ENCODE results near the gene DPP6.
"Not testable (repeated sequence)": the region's sequence is repeated elsewhere in the genome, so short reads cannot be mapped to it uniquely, and the experiment has no call there.

Gene DPP6

DNA sequence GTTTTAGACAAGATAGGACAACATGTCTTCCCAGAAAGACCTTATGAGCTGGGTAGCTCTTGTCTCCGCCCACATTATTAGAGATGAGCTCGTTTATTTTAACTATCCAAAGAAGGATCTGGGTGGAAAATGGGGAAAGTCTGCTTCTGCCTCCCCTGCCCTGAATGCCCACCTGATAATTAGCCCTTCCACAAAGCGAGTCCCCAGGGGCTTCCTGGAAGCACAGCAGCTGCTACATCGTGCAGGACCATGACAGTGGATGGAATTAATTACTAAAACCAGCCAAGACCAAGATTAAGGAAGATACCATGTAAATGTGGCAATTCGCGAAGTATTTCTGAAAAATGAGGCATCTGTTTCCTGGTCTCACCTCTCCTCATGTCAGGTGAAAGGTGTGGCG is 576.4 kb downstream of the DPP6 start:
- DNase-seq, result no peak

DNA sequence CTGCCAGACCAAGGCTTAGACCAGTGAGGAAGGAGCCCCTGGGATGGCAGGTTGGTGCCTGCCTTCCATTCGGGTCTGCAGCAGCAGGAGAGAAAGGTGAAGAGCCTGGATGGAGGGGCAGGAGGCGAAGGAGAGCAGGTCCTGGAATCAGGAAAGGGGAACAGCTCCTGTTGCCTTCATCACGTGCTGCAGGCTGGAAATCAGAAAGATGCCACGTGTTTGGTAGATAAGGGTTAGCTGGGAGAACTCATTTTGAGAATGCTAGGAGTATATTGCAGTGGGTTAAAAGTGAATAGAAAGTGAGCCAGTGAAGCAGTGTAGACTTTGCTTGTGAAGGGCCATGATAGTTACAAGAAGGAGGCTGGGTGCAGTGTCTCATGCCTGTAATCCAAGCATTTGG is 579.0 kb downstream of the DPP6 start:
- DNase-seq, result no peak

DNA sequence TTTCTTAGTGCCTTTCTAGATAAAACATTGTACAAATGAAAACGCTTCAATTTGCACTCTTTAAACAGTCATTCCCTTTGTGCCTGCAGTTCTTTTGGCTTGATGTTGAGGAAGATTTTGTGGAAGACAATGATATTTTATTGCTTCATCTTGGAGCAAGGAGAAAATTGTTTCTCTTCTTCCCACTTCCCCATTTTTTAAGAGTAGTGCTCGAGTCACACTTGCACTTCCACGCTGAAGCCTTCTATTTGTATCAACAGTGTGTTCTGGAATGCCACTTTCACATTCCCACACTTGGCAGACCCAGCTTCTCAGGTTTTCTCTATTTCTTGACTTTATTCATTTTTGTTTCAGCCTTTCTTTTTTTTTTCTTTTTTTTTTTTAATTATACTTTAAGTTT is 581.4 kb downstream of the DPP6 start:
- DNase-seq, result no peak

DNA sequence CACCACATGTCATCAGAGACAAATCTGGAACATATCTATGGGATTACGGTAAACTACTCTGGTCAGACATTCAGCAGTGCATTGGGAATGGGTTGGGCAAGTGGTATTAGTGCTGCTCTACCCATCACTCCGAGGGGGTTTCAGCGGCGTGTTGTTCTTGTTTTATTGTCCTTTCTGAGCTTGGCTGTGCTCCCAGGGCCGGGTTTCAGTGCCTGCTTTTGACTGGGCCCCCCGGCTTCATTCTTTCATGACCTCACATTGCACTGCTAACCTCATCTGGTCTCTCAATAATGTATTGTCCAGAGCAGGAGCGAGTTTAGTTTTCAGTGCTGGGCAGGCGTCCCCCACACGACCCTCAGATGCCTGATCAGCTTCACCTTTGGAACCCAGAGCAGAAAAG is 586.1 kb downstream of the DPP6 start:
- DNase-seq, result no peak

DNA sequence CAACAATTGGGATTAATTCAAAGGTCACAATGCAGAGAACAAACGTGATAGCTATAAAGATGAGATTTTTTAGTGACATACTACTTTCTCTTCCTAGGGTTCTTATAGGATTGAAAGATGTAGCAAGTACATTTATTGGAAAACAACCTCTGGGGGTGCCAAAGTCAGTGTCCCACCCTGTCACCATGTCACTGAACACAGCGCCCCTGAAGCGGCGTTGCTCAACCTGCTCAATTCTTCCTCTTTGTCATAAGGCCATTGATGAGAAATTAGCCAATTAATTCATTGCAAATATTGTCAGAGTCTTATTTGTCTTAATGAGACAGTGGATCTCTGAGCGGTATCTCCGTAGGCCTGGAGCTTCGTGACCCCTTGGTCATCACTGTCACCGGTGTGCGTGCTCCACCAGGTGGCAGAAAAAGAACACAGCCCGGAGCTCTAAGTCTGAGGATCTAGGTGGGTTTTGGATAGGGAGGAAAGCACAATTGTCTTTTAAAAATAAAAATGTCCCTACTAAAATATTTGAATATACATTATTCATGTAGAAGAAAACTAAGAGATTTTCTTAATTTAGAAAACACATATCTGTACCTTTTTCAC is 588.2 kb downstream of the DPP6 start:
- no peak for DNase-seq

DNA sequence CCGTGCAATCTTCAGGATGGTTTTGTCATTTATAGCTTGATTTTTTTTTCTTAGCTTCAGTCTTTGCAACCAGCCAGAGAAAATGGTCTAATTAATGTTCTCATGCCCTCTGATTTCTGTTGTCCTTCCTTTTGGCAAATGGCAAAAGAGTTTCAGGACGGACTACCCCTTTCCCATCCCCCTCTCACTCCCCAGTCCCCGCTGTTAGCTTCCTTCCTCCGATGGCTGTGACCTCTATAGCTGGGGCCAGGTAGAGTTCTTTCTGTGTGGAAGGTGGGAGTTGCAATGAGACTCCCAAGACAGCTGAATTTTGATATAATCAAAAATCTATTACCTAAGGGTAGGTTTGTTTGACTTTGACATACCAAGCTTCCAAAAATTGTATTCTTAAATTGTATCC is 588.7 kb downstream of the DPP6 start:
- DNase-seq, result no peak

DNA sequence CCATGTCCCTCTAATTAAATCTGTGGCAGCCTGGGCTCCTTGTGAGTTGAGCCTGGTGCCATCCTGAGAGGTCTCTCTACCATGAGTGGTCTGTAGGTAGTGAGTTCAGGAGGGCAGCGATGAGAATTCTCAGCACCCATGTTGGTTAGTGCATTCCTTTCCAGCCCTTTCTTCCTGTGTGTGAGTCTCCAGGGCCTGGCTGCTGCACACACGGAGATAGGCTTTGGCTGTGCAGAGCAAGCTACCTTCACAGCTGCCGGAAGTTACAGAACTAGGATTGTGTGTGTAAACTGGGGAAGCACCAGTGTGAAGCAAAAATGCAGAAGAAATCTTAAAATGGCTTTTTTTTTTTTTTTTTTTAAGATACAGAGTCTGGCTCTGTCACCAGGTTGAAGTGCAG is 592.2 kb downstream of the DPP6 start:
- no peak for DNase-seq

DNA sequence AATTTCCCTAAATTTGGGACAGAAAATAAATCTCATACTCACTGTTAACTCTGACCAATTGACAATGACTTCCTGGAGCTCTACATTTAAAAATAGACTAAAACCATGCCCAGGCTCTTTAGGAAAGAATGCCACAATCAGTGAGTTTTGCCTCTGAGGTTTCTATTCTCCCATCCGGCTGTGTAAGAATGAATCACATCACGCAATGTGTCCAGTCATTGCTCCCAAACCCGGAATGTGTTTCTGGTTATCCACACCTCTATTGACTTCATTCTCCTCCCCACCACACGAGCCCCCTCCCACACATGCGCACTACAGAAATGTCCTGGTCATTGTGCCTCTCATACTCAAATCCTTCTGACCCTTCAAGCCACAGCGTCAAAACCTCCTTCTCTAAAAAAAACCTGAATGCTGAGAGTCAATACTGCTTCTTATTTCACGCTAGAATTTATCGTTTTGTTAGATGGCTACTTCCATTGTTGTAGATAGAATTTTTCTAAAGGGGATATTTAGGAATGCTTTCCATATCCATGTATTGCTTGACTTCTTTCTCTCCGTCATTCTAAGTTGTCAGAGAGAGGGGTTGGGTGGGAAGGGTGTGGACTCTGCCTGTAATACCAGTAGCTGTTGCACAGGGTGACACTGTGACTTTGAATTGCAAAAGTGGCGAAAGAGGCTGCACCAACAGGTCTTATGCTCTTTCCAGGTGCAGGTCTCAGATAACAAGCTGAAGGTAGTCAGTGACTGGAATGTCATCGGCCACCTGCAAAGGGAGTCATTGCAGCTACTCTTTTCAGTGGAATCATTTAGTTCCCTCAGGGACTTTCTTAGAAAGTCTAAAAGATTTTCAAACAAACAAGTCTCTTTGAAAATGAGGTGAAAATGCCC is 594.2 kb downstream of the DPP6 start:
- no peak for DNase-seq

DNA sequence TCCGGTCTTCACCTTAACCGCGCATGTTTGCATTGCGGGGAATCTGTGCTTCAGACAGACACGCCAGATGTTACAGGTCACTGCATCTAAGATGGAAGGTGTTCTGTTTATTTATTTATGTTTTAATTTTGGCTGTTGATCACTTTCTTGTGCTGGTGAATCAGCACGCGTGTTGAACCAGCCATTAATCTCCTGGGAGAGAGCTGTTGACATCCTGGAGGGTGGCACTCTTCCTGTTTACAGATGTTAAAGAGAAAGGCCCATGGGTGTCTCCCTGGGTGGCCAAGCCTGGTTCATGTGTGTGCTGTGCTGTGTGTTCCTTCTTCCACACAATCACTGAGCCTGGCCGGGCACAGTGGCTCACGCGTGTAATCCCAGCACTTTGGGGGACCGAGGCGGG is 595.4 kb downstream of the DPP6 start:
- no peak for DNase-seq

DNA sequence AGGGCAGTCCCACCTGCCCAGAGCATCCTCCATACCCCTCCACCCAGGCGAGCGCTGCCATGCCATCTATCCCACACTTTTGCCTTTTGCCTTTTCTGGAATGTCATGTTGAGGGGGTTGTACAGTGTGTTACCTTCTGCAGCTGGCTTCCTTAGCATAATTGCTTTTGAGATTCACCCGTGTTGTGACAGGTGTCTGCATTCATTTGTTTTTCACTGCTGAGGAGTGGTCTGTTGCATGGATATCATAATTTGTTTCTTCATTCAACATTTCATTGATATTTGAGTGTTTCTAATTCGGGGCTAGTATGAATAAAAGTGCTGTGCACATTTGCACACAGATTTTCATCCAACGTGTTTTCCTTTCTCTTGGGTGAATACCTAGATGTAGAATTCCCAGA is 596.8 kb downstream of the DPP6 start:
- DNase-seq, result no peak

DNA sequence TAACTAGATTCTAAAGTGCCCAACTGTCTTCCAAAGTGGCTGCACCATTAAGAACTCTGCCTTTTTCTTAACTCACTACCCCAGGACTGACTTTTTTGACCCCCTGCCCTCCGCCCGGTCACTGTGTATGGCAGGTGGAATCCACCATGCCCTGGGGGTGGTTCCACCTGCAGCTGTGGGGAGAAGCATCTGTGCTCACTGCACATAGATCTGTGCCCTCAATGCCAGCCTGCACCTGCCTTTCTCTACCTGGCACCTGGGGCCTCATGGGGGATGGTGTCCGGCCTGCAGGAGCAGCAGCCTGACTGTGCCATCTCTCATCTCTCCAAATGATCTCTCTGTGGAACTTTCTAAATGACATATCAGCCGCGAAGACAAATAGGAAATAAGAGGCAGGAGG is 597.2 kb downstream of the DPP6 start:
- DNase-seq, result no peak

DNA sequence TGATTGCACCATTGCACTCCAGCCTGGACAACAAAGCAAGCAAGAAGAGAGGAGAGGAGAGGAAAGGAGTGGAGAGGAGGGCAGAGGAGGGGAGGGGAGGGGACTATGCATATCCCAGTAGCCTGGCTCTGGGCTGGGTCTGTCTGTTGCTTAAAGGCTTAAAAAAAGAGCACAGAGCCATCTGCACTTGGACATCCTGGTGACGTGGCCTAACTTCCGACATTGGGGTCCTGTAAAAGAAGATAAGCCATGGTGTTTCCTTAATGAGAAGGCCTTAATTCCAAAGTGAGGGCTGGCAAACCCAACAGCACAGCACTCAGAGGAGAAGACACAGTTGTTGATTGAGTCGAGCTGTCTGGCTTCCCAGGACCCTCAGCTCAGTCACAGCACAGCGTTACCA is 598.1 kb downstream of the DPP6 start:
- no peak for DNase-seq

DNA sequence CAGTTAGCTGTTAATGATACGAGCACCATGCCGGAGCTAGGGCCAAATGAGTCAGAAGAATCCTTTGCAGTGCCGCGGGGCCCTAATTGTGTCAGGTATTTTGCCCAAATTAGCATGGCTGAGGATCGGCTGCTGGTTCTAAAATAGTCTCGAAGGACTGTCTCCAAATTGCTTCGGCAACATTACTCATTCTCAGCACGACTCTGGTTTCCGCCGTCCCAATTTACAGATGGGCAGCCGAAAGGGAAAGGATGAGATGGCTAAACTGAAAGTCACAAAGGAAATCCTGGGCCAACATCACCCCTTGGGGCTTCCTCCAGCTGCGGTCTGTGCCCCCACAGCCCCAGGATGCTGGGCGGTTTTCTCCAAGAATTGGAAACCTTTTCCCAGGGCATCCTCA is 599.3 kb downstream of the DPP6 start:
- no peak for DNase-seq

DNA sequence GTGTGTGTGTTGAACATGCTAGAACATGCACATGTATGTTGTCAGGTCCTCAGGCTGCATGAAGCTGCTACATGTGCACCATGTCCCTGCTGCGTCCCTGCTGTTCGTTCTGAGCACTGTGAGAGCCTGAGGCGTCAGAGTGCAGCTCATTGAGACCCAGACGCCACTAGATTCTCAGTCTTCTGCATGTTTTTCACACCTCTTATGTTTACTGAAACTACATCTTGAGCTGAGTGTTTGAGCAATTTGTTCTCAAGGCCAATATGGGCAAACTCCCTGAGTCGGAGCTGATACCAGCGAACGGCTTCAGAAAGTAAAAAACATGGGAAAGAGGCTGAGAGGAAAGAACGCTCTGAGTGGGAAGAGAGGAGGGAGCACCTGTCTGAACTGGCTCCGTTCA is 600.4 kb downstream of the DPP6 start:
- no peak for DNase-seq

DNA sequence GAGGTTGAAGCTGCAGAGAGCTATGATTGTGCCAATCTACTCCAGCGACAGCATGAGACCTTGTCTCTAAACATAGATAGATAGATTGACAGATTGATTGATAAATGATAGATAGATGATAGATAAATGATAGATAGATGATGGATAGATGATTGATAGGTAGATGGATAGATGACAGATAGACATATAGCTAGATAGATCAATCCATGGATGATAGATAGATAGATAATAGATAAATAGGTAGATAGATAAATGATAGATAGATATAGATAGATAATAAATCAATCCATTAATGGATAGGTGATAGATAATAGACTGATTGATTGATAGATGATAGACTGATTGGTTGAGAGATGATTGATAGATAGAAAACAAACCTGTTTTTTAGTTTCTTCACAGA is 601.1 kb downstream of the DPP6 start:
- no peak for DNase-seq

DNA sequence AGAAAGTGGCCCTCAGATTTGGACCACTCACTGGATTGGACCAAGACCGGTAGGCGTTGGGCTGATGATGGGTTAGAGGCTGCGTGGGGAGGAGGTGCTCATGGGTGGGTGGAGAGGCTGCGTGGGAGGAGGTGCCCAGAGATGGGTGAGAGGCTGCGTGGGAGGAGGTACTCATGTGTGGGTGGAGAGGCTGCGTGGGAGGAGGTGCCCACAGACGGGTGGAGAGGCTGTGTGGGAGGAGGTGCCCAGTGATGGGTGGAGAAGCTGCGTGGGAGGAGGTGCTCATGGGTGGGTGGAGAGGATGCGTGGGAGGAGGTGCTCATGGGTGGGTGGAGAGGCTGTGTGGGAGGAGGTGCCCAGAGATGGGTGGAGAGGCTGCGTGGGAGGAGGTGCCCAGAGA is 604.4 kb downstream of the DPP6 start:
- DNase-seq, result no peak

DNA sequence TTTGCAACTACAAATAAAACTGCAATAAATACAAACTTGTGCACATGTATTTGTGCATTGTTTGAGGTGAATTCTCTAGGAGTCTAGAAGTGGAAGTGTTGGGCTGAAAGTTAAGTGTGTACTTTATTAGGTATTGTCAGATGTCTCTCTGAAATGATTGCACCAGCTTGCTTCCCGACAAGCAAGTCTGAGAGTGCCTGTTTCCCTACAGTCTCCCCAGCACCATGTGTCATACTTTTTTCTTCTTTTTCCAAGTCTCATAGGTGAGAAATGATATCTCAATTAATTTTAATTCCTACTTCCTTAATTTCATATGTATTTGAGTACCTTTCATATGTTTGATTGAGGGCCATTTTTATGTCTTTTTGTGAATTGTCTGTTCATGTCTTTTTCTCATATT is 614.6 kb downstream of the DPP6 start:
- DNase-seq, result no peak

DNA sequence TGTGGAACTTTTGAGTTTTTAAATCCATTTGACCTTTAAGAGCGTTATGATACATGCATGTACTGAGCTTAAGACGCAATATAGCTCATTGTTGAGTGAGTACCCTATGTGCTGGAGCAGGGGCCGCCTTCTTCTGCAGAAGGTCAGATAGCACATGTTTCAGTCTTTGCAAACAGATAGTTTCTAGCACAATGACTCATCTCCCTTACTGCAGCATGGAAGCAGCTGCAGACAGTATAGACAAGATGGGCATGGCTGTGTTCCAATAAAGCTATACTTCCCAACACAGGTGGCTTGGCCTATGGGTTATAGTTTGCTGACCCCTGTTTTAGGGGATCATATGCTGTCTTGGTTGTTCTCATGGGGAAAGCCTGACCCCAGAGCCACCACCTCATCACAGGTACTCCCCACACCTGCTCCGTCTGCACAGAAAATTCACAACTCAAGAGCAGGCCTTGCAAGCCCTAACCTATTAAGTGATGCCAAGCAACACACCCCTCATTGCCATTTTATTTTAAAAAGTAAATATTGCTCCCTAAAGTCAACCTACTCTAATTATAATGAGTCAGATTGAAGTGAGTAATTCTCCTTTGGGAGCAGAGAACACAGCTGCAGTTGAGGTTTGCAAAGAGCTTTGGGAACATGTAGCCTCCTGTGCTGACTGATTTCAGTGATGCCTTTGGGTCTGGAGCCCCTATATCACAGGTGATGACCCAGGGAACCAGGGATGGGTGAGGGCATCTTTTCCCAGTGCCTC is 620.6 kb downstream of the DPP6 start:
- DNase-seq, result no peak

DNA sequence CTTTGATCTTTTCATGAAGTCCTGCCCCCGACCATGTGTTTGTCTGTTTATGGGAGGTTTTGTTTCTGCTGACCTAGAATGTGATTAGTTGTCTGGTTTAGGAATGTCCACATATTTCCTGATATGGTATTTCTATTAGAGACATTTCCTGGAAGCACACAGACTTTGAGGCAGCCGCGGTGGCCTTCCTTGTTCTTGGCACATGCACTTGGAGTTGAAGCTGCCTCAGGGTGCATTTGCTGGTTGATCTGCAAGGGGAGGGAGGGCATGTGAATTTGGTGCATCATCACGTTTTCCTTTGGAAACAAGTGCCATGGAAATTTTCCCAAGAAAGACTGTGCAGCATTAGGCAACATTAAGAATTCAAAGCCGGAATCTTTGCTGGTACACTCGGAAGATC is 622.0 kb downstream of the DPP6 start:
- DNase-seq, result no peak

DNA sequence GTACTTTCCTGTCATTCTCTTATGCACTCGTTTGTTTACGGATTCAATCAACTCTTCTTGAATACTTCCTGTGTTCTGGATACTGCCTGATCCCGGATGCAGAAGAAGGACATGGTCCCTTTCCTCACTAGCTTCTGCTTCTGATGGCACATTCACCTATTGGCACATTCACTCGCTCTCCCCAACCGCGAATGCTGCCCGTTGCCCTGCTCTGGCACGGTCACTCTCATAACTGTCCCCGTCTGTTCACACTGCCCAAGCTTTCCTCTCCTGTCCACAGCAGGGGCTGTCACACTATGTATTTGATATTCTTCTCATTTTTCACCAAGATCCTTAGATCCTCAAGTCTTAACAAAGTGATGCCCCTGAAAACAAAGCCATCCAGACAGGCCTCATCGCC is 623.4 kb downstream of the DPP6 start:
- no peak for DNase-seq

DNA sequence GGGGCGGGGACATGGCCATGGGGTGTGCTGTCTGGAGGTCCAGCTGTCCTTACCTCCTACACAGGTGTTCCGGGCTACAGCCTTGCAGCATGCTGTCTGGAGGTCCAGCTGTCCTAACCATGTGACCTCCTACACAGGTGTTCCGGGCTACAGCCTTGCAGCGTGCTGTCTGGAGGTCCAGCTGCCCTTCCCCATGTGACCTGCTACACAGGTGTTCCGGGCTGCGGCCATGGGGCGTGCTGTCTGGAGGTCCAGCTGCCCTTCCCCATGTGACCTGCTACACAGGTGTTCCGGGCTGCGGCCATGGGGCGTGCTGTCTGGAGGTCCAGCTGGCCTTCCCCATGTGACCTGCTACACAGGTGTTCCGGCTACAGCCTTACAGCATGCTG is 623.8 kb downstream of the DPP6 start:
- DNase-seq, result not testable (repeated sequence)

DNA sequence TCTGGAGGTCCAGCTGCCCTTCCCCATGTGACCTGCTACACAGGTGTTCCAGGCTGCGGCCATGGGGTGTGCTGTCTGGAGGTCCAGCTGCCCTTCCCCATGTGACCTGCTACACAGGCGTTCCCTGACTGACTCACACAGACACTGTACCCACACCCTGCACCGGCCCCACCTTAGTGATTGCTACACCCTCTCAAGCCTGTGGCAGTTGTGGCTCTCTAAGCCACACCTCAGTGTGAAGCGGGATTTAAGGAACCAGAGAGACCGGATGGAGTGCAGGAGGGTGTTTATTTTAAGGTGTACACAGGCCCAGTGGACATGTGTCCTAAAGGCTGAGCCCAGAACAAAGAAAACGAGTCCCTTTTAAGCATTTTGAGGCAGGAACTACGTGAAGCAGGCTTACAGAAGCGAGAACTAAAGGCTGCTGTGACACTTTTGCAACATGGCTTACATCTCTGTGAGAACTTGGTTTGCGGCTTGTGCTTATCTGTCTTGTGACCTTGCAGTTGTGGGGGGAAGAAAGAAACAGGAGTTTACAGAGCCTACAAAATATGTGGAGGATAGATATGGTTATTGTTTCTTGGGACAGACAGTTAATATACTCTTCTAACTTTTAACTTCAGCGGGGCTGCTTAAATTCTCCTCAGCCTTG is 624.4 kb downstream of the DPP6 start:
- no peak for DNase-seq

DNA sequence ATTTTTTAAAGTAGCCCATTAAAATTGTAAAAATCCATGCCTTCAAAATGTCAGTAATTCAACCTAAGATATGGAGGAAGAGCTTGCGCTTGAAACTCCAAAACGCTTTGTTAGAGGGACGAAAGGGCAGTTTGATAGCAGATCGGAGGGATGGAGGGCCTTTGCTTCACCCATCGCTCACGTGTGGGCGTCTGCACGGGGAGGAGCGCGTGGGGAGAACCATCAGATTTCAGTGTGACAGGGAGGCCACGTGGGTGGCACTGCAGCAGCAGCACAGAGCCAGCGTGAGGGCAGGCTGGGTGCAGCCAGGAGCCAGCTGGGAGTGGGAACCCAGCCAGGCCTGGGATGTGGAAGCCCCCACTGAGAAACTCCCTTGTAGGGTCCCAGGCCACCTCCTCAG is 625.3 kb downstream of the DPP6 start:
- DNase-seq, result no peak
